HG02943 (cell line): ENCODE results near the gene RAB43.

Experiments
- ATAC-seq: cut with Tn5 transposase; IDR thresholded peaks from one replicate; pipeline ENCODE4 v1.9.1; 2021; ENCODE audit warnings: mild to moderate bottlenecking, low read depth, moderate library complexity; ENCODE audit not compliant: unreplicated experiment

The RAB43 gene

GRCh38 chr3:129040039-129040336 is 81.6 kb downstream of the RAB43 start:
- ATAC-seq, result no peak

DNA sequence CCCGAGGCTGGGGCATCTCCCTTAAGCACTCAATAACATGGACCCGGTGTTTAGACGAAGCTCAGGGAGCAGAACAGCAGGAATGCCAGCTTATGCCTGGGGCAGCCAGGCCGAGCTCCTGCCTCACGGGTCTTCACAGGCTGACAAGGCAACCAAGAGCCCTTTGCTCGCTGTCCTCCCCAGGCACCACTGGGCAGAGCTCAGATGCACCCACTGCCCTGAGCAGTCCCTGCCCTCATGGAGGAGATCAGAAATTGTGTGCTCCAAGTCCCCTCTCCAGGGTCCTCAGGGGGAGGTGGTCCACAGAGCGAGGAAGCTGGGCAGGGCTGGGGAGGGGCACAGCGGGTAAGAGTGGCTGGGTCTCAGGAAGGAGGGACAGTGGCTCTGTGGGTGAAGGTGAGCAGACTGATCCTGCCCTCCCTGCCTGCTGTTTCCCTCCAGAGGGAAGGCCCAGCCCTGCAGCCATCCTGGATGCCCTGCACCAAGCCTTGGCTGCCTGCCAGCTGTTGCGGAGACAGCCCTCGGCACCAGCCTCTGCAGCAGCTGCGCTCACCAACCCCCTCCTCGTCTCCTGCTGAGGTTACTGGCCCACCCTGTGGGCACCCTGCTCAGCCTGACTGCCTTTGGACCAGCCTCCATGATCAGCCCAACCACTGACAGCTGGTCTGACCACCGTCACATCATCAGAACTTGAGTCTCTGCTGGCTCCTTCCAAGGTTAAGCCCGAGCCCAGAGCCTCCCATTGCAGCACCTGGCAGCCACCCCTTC is 82.1 kb downstream of the RAB43 start:
- ATAC-seq, result no peak

- no peak for ATAC-seq
These were observed 83.3 kb downstream of the RAB43 start for GRCh38 chr3:129038121-129038855.
